IMR-90 (cell line): ENCODE measurements around the gene SMAD2. TPM values are rescaled to one million over a fixed set of nuclear protein-coding genes. Genes with fewer than 3 reads are reported as not detected.

ENCODE experiments used
- ATAC-seq: fragments of 200-7000 bp; cut with Tn5 transposase; 2 replicates; pipeline ENCODE4 v1.9.1; 2020; ENCODE audit warnings: low read depth, mild to moderate bottlenecking, moderate library complexity
- BruUV-seq: library from RNA; stranded (reverse); fragments of 400-500 nt; replicated peaks from 2 replicates; lab custom pipeline; 2021; lab: Mats Ljungman, UMichigan
- CTCF ChIA-PET: fragments of 300-600 bp; formaldehyde crosslinking; extraction: SDS; loops from one replicate; lab custom pipeline; 2021; ENCODE audit warnings: antibody characterized with exemption; lab: Yijun Ruan, JAX
- POLR2A ChIA-PET: fragments of 300-600 bp; sonication (Branson Sonifier 250); formaldehyde crosslinking; loops from one replicate; lab custom pipeline; 2022; ENCODE audit warnings: antibody characterized with exemption; ENCODE audit not compliant: unreplicated experiment; lab: Charles Lee
- DNase-seq: peaks from one replicate; pipeline ENCODE4 v3.0.0; 2013
- H2AFZ ChIP-seq: replicated peaks from 2 replicates; pipeline ENCODE3; 2013; ENCODE audit warnings: low read length, mild to moderate bottlenecking; ENCODE audit not compliant: poor library complexity
- H2AK5ac ChIP-seq: 2 replicates; pipeline ENCODE4 v1.6.1; 2013; ENCODE audit warnings: low read depth, low read length, inconsistent platforms
- H2AK9ac ChIP-seq: replicated peaks from 2 replicates; pipeline ENCODE3; 2013; ENCODE audit warnings: mild to moderate bottlenecking, low read depth, low read length, moderate library complexity; ENCODE audit not compliant: poor library complexity
- H2BK120ac ChIP-seq: 2 replicates; pipeline ENCODE4 v1.6.1; 2013; ENCODE audit warnings: low read depth, low read length, inconsistent platforms
- H2BK15ac ChIP-seq: 3 replicates; pipeline ENCODE4 v1.6.1; 2013; ENCODE audit warnings: low read depth, low read length, inconsistent platforms
- H2BK20ac ChIP-seq: 2 replicates; pipeline ENCODE4 v1.6.1; 2013; ENCODE audit warnings: low read depth, mild to moderate bottlenecking, inconsistent platforms, low read length, moderate library complexity
- H2BK5ac ChIP-seq: 2 replicates; pipeline ENCODE4 v1.6.1; 2013; ENCODE audit warnings: mild to moderate bottlenecking, low read depth, low read length, inconsistent platforms; ENCODE audit not compliant: poor library complexity, severe bottlenecking
- H3K14ac ChIP-seq: replicated peaks from 2 replicates; pipeline ENCODE4 v1.6.1; 2013; ENCODE audit warnings: low read depth, low read length, inconsistent platforms
- H3K18ac ChIP-seq: 2 replicates; pipeline ENCODE4 v1.6.1; 2013; ENCODE audit warnings: low read depth, low read length, control low read depth
- H3K23ac ChIP-seq: 2 replicates; pipeline ENCODE4 v1.6.1; 2013; ENCODE audit warnings: low read depth, low read length, inconsistent platforms
- H3K27ac ChIP-seq: 2 replicates; pipeline ENCODE4 v1.5.1; 2013; ENCODE audit warnings: mild to moderate bottlenecking, control low read depth, low read length; ENCODE audit not compliant: insufficient read depth
- H3K27me3 ChIP-seq: 2 replicates; pipeline ENCODE4 v1.6.1; 2013; ENCODE audit warnings: low read length; ENCODE audit not compliant: control insufficient read depth, insufficient read depth
- H3K36me3 ChIP-seq: 2 replicates; pipeline ENCODE4 v1.6.1; 2013; ENCODE audit warnings: low read length, mixed read lengths; ENCODE audit not compliant: control insufficient read depth, insufficient read depth
- H3K4ac ChIP-seq: 2 replicates; pipeline ENCODE4 v1.6.1; 2013; ENCODE audit warnings: low read depth, low read length, inconsistent platforms
- H3K4me1 ChIP-seq: 2 replicates; pipeline ENCODE4 v1.6.1; 2013; ENCODE audit warnings: low read length, mixed read lengths; ENCODE audit not compliant: control insufficient read depth, insufficient read depth
- H3K4me2 ChIP-seq: 2 replicates; pipeline ENCODE4 v1.6.1; 2013; ENCODE audit warnings: low read depth, mild to moderate bottlenecking, control low read depth, low read length, moderate library complexity
- H3K4me3 ChIP-seq: 2 replicates; pipeline ENCODE4 v1.5.1; 2013; ENCODE audit warnings: low read depth, mild to moderate bottlenecking, control low read depth, low read length, moderate library complexity; ENCODE audit not compliant: insufficient read depth
- H3K56ac ChIP-seq: 2 replicates; pipeline ENCODE4 v1.6.1; 2013; ENCODE audit warnings: low read length, inconsistent platforms; ENCODE audit not compliant: insufficient read depth; ENCODE audit errors: extremely low read depth
- H3K79me1 ChIP-seq, 2 experiments: 2 replicates each; pipeline ENCODE4 v1.6.1; 2013; ENCODE audit warnings: low read length in 2 of 2, inconsistent platforms in 1 of 2, low read depth in 1 of 2
- H3K9ac ChIP-seq: 2 replicates; pipeline ENCODE4 v1.6.1; 2013; ENCODE audit warnings: low read depth, low read length, control low read depth
- H3K9me1 ChIP-seq: 2 replicates; pipeline ENCODE4 v1.6.1; 2013; ENCODE audit warnings: low read length, inconsistent platforms; ENCODE audit not compliant: insufficient read depth
- H3K9me3 ChIP-seq: 2 replicates; pipeline ENCODE4 v1.6.1; 2013; ENCODE audit warnings: low read length; ENCODE audit not compliant: control insufficient read depth, insufficient read depth
- H4K20me1 ChIP-seq: 2 replicates; pipeline ENCODE4 v1.6.1; 2013; ENCODE audit warnings: low read length, inconsistent platforms; ENCODE audit not compliant: insufficient read depth
- H4K5ac ChIP-seq: 2 replicates; pipeline ENCODE4 v1.6.1; 2013; ENCODE audit warnings: mild to moderate bottlenecking, low read depth, low read length, control low read depth
- H4K8ac ChIP-seq, 2 experiments: 2 replicates each; pipeline ENCODE4 v1.6.1; 2013; ENCODE audit warnings: low read depth in 2 of 2, low read length in 2 of 2, control low read depth in 1 of 2, inconsistent platforms in 1 of 2
- H4K91ac ChIP-seq: 2 replicates; pipeline ENCODE4 v1.6.1; 2013; ENCODE audit warnings: low read depth, low read length, inconsistent platforms; ENCODE audit not compliant: insufficient read depth
- CEBPB ChIP-seq: IDR thresholded peaks from 2 replicates; pipeline ENCODE4 v1.6.1; 2012; ENCODE audit warnings: low read depth, low read length, improper control_type of control experiment
- CHD1 ChIP-seq: IDR thresholded peaks from 2 replicates; pipeline ENCODE4 v1.6.1; 2012; ENCODE audit warnings: low read depth, low read length, improper control_type of control experiment
- MXI1 ChIP-seq: IDR thresholded peaks from 2 replicates; pipeline ENCODE4 v1.6.1; 2012; ENCODE audit warnings: low read depth, mild to moderate bottlenecking, low read length, moderate library complexity, borderline replicate concordance
- WGBS, 2 experiments: methylation state at CpG; one replicate each; pipeline versions ENCODE4 v1.1.5 to v1.1.7; 2013; ENCODE audit warnings: missing lambda C conversion rate in 2 of 2; ENCODE audit not compliant: insufficient read length in 1 of 2; ENCODE audit errors: extremely low coverage in 2 of 2; 5-methylcytosine and 5-hydroxymethylcytosine counted together
- dilution Hi-C: fragments of 300-500 bp; cut with HindIII; formaldehyde crosslinking; loops from one replicate; pipeline ENCODE4 v1.14.3; 2018; ENCODE audit warnings: low sequenced_read_pairs; ENCODE audit not compliant: unreplicated experiment
- in situ Hi-C: fragments of 300-500 bp; cut with MboI; formaldehyde crosslinking; loops from 3 replicates; pipeline ENCODE4 v1.14.3; 2019; ENCODE audit warnings: low sequenced_read_pairs, inconsistent platforms, mixed read lengths
- intact Hi-C: fragments of 100-400 bp; cut with micrococcal nuclease; formaldehyde crosslinking; loops from 2 replicates; pipeline ENCODE4 v1.10.0; 2022
- polyA plus RNA-seq, 3 experiments: library from polyadenylated mRNA; depleted of rRNA; stranded (reverse); fragments of >200 nt; gene quantifications; 2 replicates each; pipeline ENCODE4 v1.2.3, GENCODE V29; 2012; ENCODE audit warnings: low replicate concordance in 1 of 3
- total RNA-seq: library from RNA; depleted of rRNA; stranded (reverse); fragments of >200 nt; gene quantifications from 2 replicates; pipeline ENCODE4 v1.2.3, GENCODE V29; 2012

Gene SMAD2
- total and polyA plus RNA-seq, 2 of the 4 experiments (the other 2 are of a cell fraction): 41.7 to 171 TPM

- no peak overlapping the region for H3K4me2 ChIP-seq
- peaks cover 0 to 5% of the 10 kb centered on the region in 2 experiments; a peak in 1 of 4 replicates for H3K79me1 ChIP-seq
- H2BK15ac ChIP-seq: no peak overlapping the region
- H3K23ac ChIP-seq: no peak overlapping the region
- H3K14ac ChIP-seq: no peak overlapping the region
- H3K9me1 ChIP-seq: no peaks in the 10 kb centered on the region; the same call in 1 of the 2 replicates
- no peak overlapping the region for H3K18ac ChIP-seq
- peaks cover 21% of the 10 kb centered on the region for H3K36me3 ChIP-seq
- dilution Hi-C loops: no loop called here
- POLR2A ChIA-PET: no interaction called here
- whole genome bisulfite sequencing, 2 experiments: no CpG with 5 or more reads among the region's 1 CpG
- no peak for ATAC-seq
- TF ChIP-seq CHD1 (no peak), CEBPB (no peak), MXI1 (no peak)
- H4K20me1 ChIP-seq: no peaks in the 10 kb centered on the region
- no peak overlapping the region for H3K4ac ChIP-seq
- no peaks in the 10 kb centered on the region for H3K9me3 ChIP-seq
- no peak overlapping the region for H3K27ac ChIP-seq
- in situ Hi-C loops: no loop called here
- no peak overlapping the region for H4K5ac ChIP-seq
- no peak overlapping the region for H2BK5ac ChIP-seq
- H3K27me3 ChIP-seq: no peaks in the 10 kb centered on the region
- DNase-seq: no peak
- H2AK9ac ChIP-seq: no peak overlapping the region
- no peak overlapping the region for H3K4me3 ChIP-seq
- no peak overlapping the region for H3K9ac ChIP-seq
- H4K8ac ChIP-seq: no peak overlapping the region
- no peak overlapping the region for H2AK5ac ChIP-seq
- peaks cover 2% of the 10 kb centered on the region; the same call in 1 of the 2 replicates for H3K4me1 ChIP-seq
- no peak overlapping the region for H4K91ac ChIP-seq
- no peak overlapping the region for H3K56ac ChIP-seq
- CTCF ChIA-PET: no interaction called here
- H2BK120ac ChIP-seq: no peak overlapping the region
- H2BK20ac ChIP-seq: no peak overlapping the region
- BruUV-seq: no TSS peak
- intact Hi-C loops: no loop called here
- no peak overlapping the region for H2AFZ ChIP-seq
These were observed 87.6 kb downstream of the SMAD2 start for GRCh38 chr18:47842836-47843235.
